WTC11 (cell line): ENCODE data around the gene RANBP3L. TPM values are rescaled to one million over a fixed set of nuclear protein-coding genes. Genes with fewer than 3 reads are reported as not detected.

Experiments
- ATAC-seq: fragments of 200-7000 bp; cut with Tn5 transposase; 2 replicates; pipeline ENCODE4 v1.10.0; 2021; ENCODE audit warnings: mild to moderate bottlenecking, moderate library complexity
- CTCF ChIA-PET: fragments of 300-600 bp; sonication (Branson Sonifier 250); formaldehyde crosslinking; loops from one replicate; lab custom pipeline; 2021; ENCODE audit warnings: antibody characterized with exemption; lab: Charles Lee
- POLR2A ChIA-PET: fragments of 350-600 bp; sonication (Branson Sonifier 250); formaldehyde crosslinking; loops from one replicate; lab custom pipeline; 2021; ENCODE audit warnings: antibody characterized with exemption; lab: Charles Lee
- DNase-seq: peaks from one replicate; pipeline ENCODE4 v3.0.0; 2021; ENCODE audit warnings: low spot score
- H3K27ac Mint-ChIP-seq: 2 replicates; pipeline ENCODE4 v1.8.0; 2021; ENCODE audit warnings: mixed read lengths
- H3K27me3 Mint-ChIP-seq: 2 replicates; pipeline ENCODE4 v1.8.0; 2021; ENCODE audit warnings: low read depth, mild to moderate bottlenecking, moderate library complexity, mixed read lengths
- H3K36me3 Mint-ChIP-seq: 2 replicates; pipeline ENCODE4 v1.8.0; 2021; ENCODE audit warnings: mixed read lengths
- H3K4me1 Mint-ChIP-seq: 2 replicates; pipeline ENCODE4 v1.8.0; 2022; ENCODE audit warnings: mixed read lengths
- H3K4me3 Mint-ChIP-seq: 2 replicates; pipeline ENCODE4 v1.8.0; 2021; ENCODE audit warnings: mild to moderate bottlenecking, moderate library complexity, mixed read lengths
- H3K9me3 Mint-ChIP-seq: 2 replicates; pipeline ENCODE4 v1.8.0; 2021; ENCODE audit warnings: mixed read lengths
- AR ChIP-seq: fragments of 250-450 bp; sonication (Bioruptor Pico); IDR thresholded peaks from 2 replicates; pipeline ENCODE4 v1.9.0; 2021; ENCODE audit warnings: mild to moderate bottlenecking
- ATF1 ChIP-seq: sonication (generic); formaldehyde crosslinking; IDR thresholded peaks from 2 replicates; pipeline ENCODE4 v1.8.1; 2023; ENCODE audit warnings: mild to moderate bottlenecking, moderate library complexity, missing genetic modification reagents
- E2F1 ChIP-seq: sonication (generic); formaldehyde crosslinking; IDR thresholded peaks from 2 replicates; pipeline ENCODE4 v1.8.0; 2022; ENCODE audit warnings: mild to moderate bottlenecking, missing genetic modification reagents
- EMX1 ChIP-seq: fragments of 250-450 bp; sonication (Bioruptor Pico); IDR thresholded peaks from 2 replicates; pipeline ENCODE4 v1.8.0; 2021; ENCODE audit warnings: mild to moderate bottlenecking
- ERG ChIP-seq: fragments of 250-450 bp; sonication (Bioruptor Pico); IDR thresholded peaks from 2 replicates; pipeline ENCODE4 v1.8.0; 2021; ENCODE audit warnings: mild to moderate bottlenecking
- ETV6 ChIP-seq: sonication (generic); formaldehyde crosslinking; IDR thresholded peaks from 2 replicates; pipeline ENCODE4 v1.8.1; 2022; ENCODE audit warnings: mild to moderate bottlenecking, missing genetic modification reagents
- FOXJ3 ChIP-seq: sonication (generic); formaldehyde crosslinking; IDR thresholded peaks from 2 replicates; pipeline ENCODE4 v1.9.0; 2021; ENCODE audit warnings: missing genetic modification reagents, mild to moderate bottlenecking, borderline replicate concordance
- GTF2I ChIP-seq: fragments of 250-450 bp; sonication (Bioruptor Pico); conservative IDR thresholded peaks from 2 replicates; pipeline ENCODE4 v1.4.0; 2021; ENCODE audit warnings: mild to moderate bottlenecking
- HMGA2 ChIP-seq: fragments of 250-450 bp; sonication (Bioruptor Pico); IDR thresholded peaks from 2 replicates; pipeline ENCODE4 v1.4.0; 2021; ENCODE audit warnings: mild to moderate bottlenecking, moderate library complexity
- MXD4 ChIP-seq: fragments of 250-450 bp; sonication (Bioruptor Pico); IDR thresholded peaks from 2 replicates; pipeline ENCODE4 v1.8.0; 2021; ENCODE audit warnings: mild to moderate bottlenecking, moderate library complexity, borderline replicate concordance
- NR3C1 ChIP-seq: sonication (generic); formaldehyde crosslinking; conservative IDR thresholded peaks from 2 replicates; pipeline ENCODE4 v1.8.1; 2023; ENCODE audit warnings: low read depth, mild to moderate bottlenecking, missing genetic modification reagents
- OVOL2 ChIP-seq: fragments of 250-450 bp; sonication (Bioruptor Pico); IDR thresholded peaks from 2 replicates; pipeline ENCODE4 v1.9.0; 2021; ENCODE audit warnings: mild to moderate bottlenecking, borderline replicate concordance
- RORB ChIP-seq: fragments of 250-450 bp; sonication (Bioruptor Pico); IDR thresholded peaks from 2 replicates; pipeline ENCODE4 v1.9.0; 2021; ENCODE audit warnings: mild to moderate bottlenecking
- SMAD3 ChIP-seq: sonication (generic); formaldehyde crosslinking; IDR thresholded peaks from 2 replicates; pipeline ENCODE4 v1.8.0; 2022; ENCODE audit warnings: missing genetic modification reagents, mild to moderate bottlenecking, borderline replicate concordance
- SMAD4 ChIP-seq: sonication (generic); formaldehyde crosslinking; IDR thresholded peaks from 2 replicates; pipeline ENCODE4 v1.8.0; 2022; ENCODE audit warnings: mild to moderate bottlenecking, missing genetic modification reagents
- TP53 ChIP-seq: sonication (generic); formaldehyde crosslinking; IDR thresholded peaks from 2 replicates; pipeline ENCODE4 v1.8.1; 2023; ENCODE audit warnings: mild to moderate bottlenecking, missing genetic modification reagents
- USF2 ChIP-seq: sonication (generic); formaldehyde crosslinking; IDR thresholded peaks from 2 replicates; pipeline ENCODE4 v1.8.1; 2023; ENCODE audit warnings: mild to moderate bottlenecking, missing genetic modification reagents, moderate library complexity
- ZNF121 ChIP-seq: sonication (generic); formaldehyde crosslinking; IDR thresholded peaks from 2 replicates; pipeline ENCODE4 v1.8.0; 2023; ENCODE audit warnings: missing genetic modification reagents
- ZNF219 ChIP-seq: sonication (generic); formaldehyde crosslinking; IDR thresholded peaks from 2 replicates; pipeline ENCODE4 v1.8.0; 2023; ENCODE audit warnings: missing genetic modification reagents, mild to moderate bottlenecking, borderline replicate concordance
- ZNF263 ChIP-seq: sonication (generic); formaldehyde crosslinking; IDR thresholded peaks from 2 replicates; pipeline ENCODE4 v1.8.1; 2022; ENCODE audit warnings: low read depth, mild to moderate bottlenecking, moderate library complexity, missing genetic modification reagents
- ZNF317 ChIP-seq: sonication (generic); formaldehyde crosslinking; IDR thresholded peaks from 2 replicates; pipeline ENCODE4 v1.8.1; 2023; ENCODE audit warnings: low read depth, mild to moderate bottlenecking, moderate library complexity, missing genetic modification reagents, borderline replicate concordance
- total RNA-seq: library from RNA; stranded (reverse); gene quantifications from 3 replicates; pipeline ENCODE4 v1.2.3, GENCODE V29; 2021

The RANBP3L gene
- total RNA-seq, 1 experiment from 2014 or later: not detected

- ChIA-PET CTCF (no interaction called here), POLR2A (no interaction called here)
- peaks cover 13% of the 10 kb centered on the region for H3K9me3 Mint-ChIP-seq
- DNase-seq (no peak), ATAC-seq (no peak)
- no peak overlapping the region for H3K27ac Mint-ChIP-seq
- H3K36me3 Mint-ChIP-seq: no peaks in the 10 kb centered on the region
- H3K27me3 Mint-ChIP-seq: peaks cover 3% of the 10 kb centered on the region; the same call in 1 of the 2 replicates
- H3K4me1 Mint-ChIP-seq: peaks cover 2% of the 10 kb centered on the region; the same call in 1 of the 2 replicates
- TF ChIP-seq E2F1 (CRISPR knock-in tag): no peak
- TF ChIP-seq RORB: no peak
- TF ChIP-seq ATF1 (CRISPR knock-in tag): no peak
- TF ChIP-seq OVOL2 (CRISPR knock-in tag): no peak
- no peak for TF ChIP-seq ETV6
- no peak for TF ChIP-seq AR (CRISPR knock-in tag)
- no peak for TF ChIP-seq HMGA2 (CRISPR knock-in tag)
- no peak for TF ChIP-seq GTF2I (CRISPR knock-in tag)
- no peak for TF ChIP-seq ERG (CRISPR knock-in tag)
- no peak for TF ChIP-seq ZNF121 (CRISPR knock-in tag)
- no peak for TF ChIP-seq TP53 (CRISPR knock-in tag)
- TF ChIP-seq FOXJ3 (CRISPR knock-in tag): no peak
- TF ChIP-seq ZNF263 (CRISPR knock-in tag): no peak
- TF ChIP-seq EMX1: no peak
- no peak overlapping the region for H3K4me3 Mint-ChIP-seq
These were observed 11.4 kb upstream of the RANBP3L start for GRCh38 chr5:36312953-36313672.

GRCh38 chr5:36311956-36312355, 10.3 kb upstream of the RANBP3L start:
- no peak for DNase-seq
- H3K36me3 Mint-ChIP-seq: no peaks in the 10 kb centered on the region
- H3K4me3 Mint-ChIP-seq: no peak overlapping the region
- H3K4me1 Mint-ChIP-seq: peaks cover 2% of the 10 kb centered on the region; the same call in 1 of the 2 replicates
- H3K27ac Mint-ChIP-seq: no peak overlapping the region
- ChIA-PET POLR2A (no interaction called here), CTCF (interaction anchor here (1.0 kb wide), 1 partner anchor 51 kb away, joined by 3 read pairs; no protein-coding TSS in a partner anchor)
- H3K9me3 Mint-ChIP-seq: peaks cover 13% of the 10 kb centered on the region
- H3K27me3 Mint-ChIP-seq: peaks cover 3% of the 10 kb centered on the region; the same call in 1 of the 2 replicates
- no peak for ATAC-seq
- TF ChIP-seq TP53 (CRISPR knock-in tag) (no peak), NR3C1 (CRISPR knock-in tag) (no peak)
- TF ChIP-seq, all 79 proteins: peak for 0

- POLR2A ChIA-PET: no interaction called here
- TF ChIP-seq RORB (no peak), MXD4 (CRISPR knock-in tag) (no peak), SMAD3 (CRISPR knock-in tag) (no peak), ZNF317 (CRISPR knock-in tag) (no peak), SMAD4 (CRISPR knock-in tag) (no peak), ZNF219 (CRISPR knock-in tag) (no peak), USF2 (CRISPR knock-in tag) (no peak)
- TF ChIP-seq, all 79 proteins: peak for 0
- CTCF ChIA-PET: no interaction called here
- ATAC-seq (no peak), DNase-seq (no peak)
- peaks cover 3% of the 10 kb centered on the region; the same call in 1 of the 2 replicates for H3K27me3 Mint-ChIP-seq
- no peaks in the 10 kb centered on the region for H3K36me3 Mint-ChIP-seq
- H3K4me1 Mint-ChIP-seq: no peaks in the 10 kb centered on the region
- no peak overlapping the region for H3K4me3 Mint-ChIP-seq
- no peak overlapping the region for H3K27ac Mint-ChIP-seq
- peaks cover 8% of the 10 kb centered on the region for H3K9me3 Mint-ChIP-seq
These were observed 8.4 kb upstream of the RANBP3L start for GRCh38 chr5:36310138-36310537.
